WTC11 (cell line): Measurements from ENCODE around the gene PTBP2. TPM values are rescaled to one million over a fixed set of nuclear protein-coding genes. Genes with fewer than 3 reads are reported as not detected.
"Not testable (repeated sequence)": the region's sequence is repeated elsewhere in the genome, so short reads cannot be mapped to it uniquely, and the experiment has no call there.

Source experiments
- ATAC-seq: fragments of 200-7000 bp; cut with Tn5 transposase; 2 replicates; pipeline ENCODE4 v1.10.0; 2021; ENCODE audit warnings: mild to moderate bottlenecking, moderate library complexity
- CTCF ChIA-PET: fragments of 300-600 bp; sonication (Branson Sonifier 250); formaldehyde crosslinking; loops from one replicate; lab custom pipeline; 2021; ENCODE audit warnings: antibody characterized with exemption; lab: Charles Lee
- POLR2A ChIA-PET: fragments of 350-600 bp; sonication (Branson Sonifier 250); formaldehyde crosslinking; loops from one replicate; lab custom pipeline; 2021; ENCODE audit warnings: antibody characterized with exemption; lab: Charles Lee
- DNase-seq: peaks from one replicate; pipeline ENCODE4 v3.0.0; 2021; ENCODE audit warnings: low spot score
- H3K27ac Mint-ChIP-seq: 2 replicates; pipeline ENCODE4 v1.8.0; 2021; ENCODE audit warnings: mixed read lengths
- H3K27me3 Mint-ChIP-seq: 2 replicates; pipeline ENCODE4 v1.8.0; 2021; ENCODE audit warnings: low read depth, mild to moderate bottlenecking, moderate library complexity, mixed read lengths
- H3K36me3 Mint-ChIP-seq: 2 replicates; pipeline ENCODE4 v1.8.0; 2021; ENCODE audit warnings: mixed read lengths
- H3K4me1 Mint-ChIP-seq: 2 replicates; pipeline ENCODE4 v1.8.0; 2022; ENCODE audit warnings: mixed read lengths
- H3K4me3 Mint-ChIP-seq: 2 replicates; pipeline ENCODE4 v1.8.0; 2021; ENCODE audit warnings: mild to moderate bottlenecking, moderate library complexity, mixed read lengths
- H3K9me3 Mint-ChIP-seq: 2 replicates; pipeline ENCODE4 v1.8.0; 2021; ENCODE audit warnings: mixed read lengths
- ATF2 ChIP-seq: sonication (generic); formaldehyde crosslinking; IDR thresholded peaks from 2 replicates; pipeline ENCODE4 v1.8.1; 2022; ENCODE audit warnings: low read depth, missing genetic modification reagents, borderline replicate concordance
- CDX4 ChIP-seq: fragments of 250-450 bp; sonication (Bioruptor Pico); IDR thresholded peaks from 2 replicates; pipeline ENCODE4 v1.9.0; 2021; ENCODE audit warnings: moderate library complexity, mild to moderate bottlenecking, inconsistent platforms, borderline replicate concordance
- CTCF ChIP-seq: fragments of 200-600 bp; IDR thresholded peaks from 2 replicates; pipeline ENCODE4 v1.8.0; 2022; ENCODE audit warnings: antibody characterized with exemption
- ESRRA ChIP-seq: sonication (generic); formaldehyde crosslinking; IDR thresholded peaks from 2 replicates; pipeline ENCODE4 v1.8.1; 2022; ENCODE audit warnings: mild to moderate bottlenecking, missing genetic modification reagents, borderline replicate concordance
- FOXK1 ChIP-seq: sonication (generic); formaldehyde crosslinking; IDR thresholded peaks from 2 replicates; pipeline ENCODE4 v1.8.0; 2022; ENCODE audit warnings: mild to moderate bottlenecking, moderate library complexity, missing genetic modification reagents
- FOXP1 ChIP-seq: sonication (generic); formaldehyde crosslinking; IDR thresholded peaks from 2 replicates; pipeline ENCODE4 v1.8.0; 2022; ENCODE audit warnings: missing genetic modification reagents, mild to moderate bottlenecking, moderate library complexity, borderline replicate concordance
- HMGA2 ChIP-seq: fragments of 250-450 bp; sonication (Bioruptor Pico); IDR thresholded peaks from 2 replicates; pipeline ENCODE4 v1.4.0; 2021; ENCODE audit warnings: mild to moderate bottlenecking, moderate library complexity
- HMGXB4 ChIP-seq: sonication (generic); formaldehyde crosslinking; IDR thresholded peaks from 2 replicates; pipeline ENCODE4 v1.8.1; 2023; ENCODE audit warnings: mild to moderate bottlenecking, moderate library complexity, missing genetic modification reagents
- JAZF1 ChIP-seq: fragments of 250-450 bp; sonication (Bioruptor Pico); IDR thresholded peaks from 2 replicates; pipeline ENCODE4 v1.9.0; 2021; ENCODE audit warnings: moderate library complexity, mild to moderate bottlenecking, inconsistent platforms
- KAT7 ChIP-seq: sonication (generic); formaldehyde crosslinking; IDR thresholded peaks from 2 replicates; pipeline ENCODE4 v1.8.1; 2023; ENCODE audit warnings: missing genetic modification reagents, mild to moderate bottlenecking, borderline replicate concordance
- MAX ChIP-seq: sonication (generic); formaldehyde crosslinking; IDR thresholded peaks from 2 replicates; pipeline ENCODE4 v1.8.0; 2022; ENCODE audit warnings: mild to moderate bottlenecking, missing genetic modification reagents
- MLX ChIP-seq: sonication (generic); formaldehyde crosslinking; IDR thresholded peaks from 2 replicates; pipeline ENCODE4 v1.8.1; 2023; ENCODE audit warnings: mild to moderate bottlenecking, missing genetic modification reagents, moderate library complexity
- MXD4 ChIP-seq: fragments of 250-450 bp; sonication (Bioruptor Pico); IDR thresholded peaks from 2 replicates; pipeline ENCODE4 v1.8.0; 2021; ENCODE audit warnings: mild to moderate bottlenecking, moderate library complexity, borderline replicate concordance
- NFATC4 ChIP-seq: fragments of 250-450 bp; sonication (Bioruptor Pico); IDR thresholded peaks from 2 replicates; pipeline ENCODE4 v1.9.0; 2021; ENCODE audit warnings: mild to moderate bottlenecking
- NFE2L1 ChIP-seq: sonication (generic); formaldehyde crosslinking; IDR thresholded peaks from 2 replicates; pipeline ENCODE4 v1.8.1; 2023; ENCODE audit warnings: missing genetic modification reagents
- SMAD3 ChIP-seq: sonication (generic); formaldehyde crosslinking; IDR thresholded peaks from 2 replicates; pipeline ENCODE4 v1.8.0; 2022; ENCODE audit warnings: missing genetic modification reagents, mild to moderate bottlenecking, borderline replicate concordance
- SMAD4 ChIP-seq: sonication (generic); formaldehyde crosslinking; IDR thresholded peaks from 2 replicates; pipeline ENCODE4 v1.8.0; 2022; ENCODE audit warnings: mild to moderate bottlenecking, missing genetic modification reagents
- TP53 ChIP-seq: sonication (generic); formaldehyde crosslinking; IDR thresholded peaks from 2 replicates; pipeline ENCODE4 v1.8.1; 2023; ENCODE audit warnings: mild to moderate bottlenecking, missing genetic modification reagents
- USF2 ChIP-seq: sonication (generic); formaldehyde crosslinking; IDR thresholded peaks from 2 replicates; pipeline ENCODE4 v1.8.1; 2023; ENCODE audit warnings: mild to moderate bottlenecking, missing genetic modification reagents, moderate library complexity
- ZBTB21 ChIP-seq: sonication (generic); formaldehyde crosslinking; IDR thresholded peaks from 2 replicates; pipeline ENCODE4 v1.8.1; 2023; ENCODE audit warnings: mild to moderate bottlenecking, missing genetic modification reagents, borderline replicate concordance
- ZNF263 ChIP-seq: sonication (generic); formaldehyde crosslinking; IDR thresholded peaks from 2 replicates; pipeline ENCODE4 v1.8.1; 2022; ENCODE audit warnings: low read depth, mild to moderate bottlenecking, moderate library complexity, missing genetic modification reagents
- ZNF317 ChIP-seq: sonication (generic); formaldehyde crosslinking; IDR thresholded peaks from 2 replicates; pipeline ENCODE4 v1.8.1; 2023; ENCODE audit warnings: low read depth, mild to moderate bottlenecking, moderate library complexity, missing genetic modification reagents, borderline replicate concordance
- ZNF423 ChIP-seq: fragments of 250-450 bp; sonication (Bioruptor Pico); IDR thresholded peaks from 2 replicates; pipeline ENCODE4 v2.1.2; 2022; ENCODE audit warnings: mild to moderate bottlenecking, moderate library complexity
- ZSCAN18 ChIP-seq: fragments of 250-450 bp; sonication (Bioruptor Pico); IDR thresholded peaks from 2 replicates; pipeline ENCODE4 v2.1.2; 2022; ENCODE audit warnings: mild to moderate bottlenecking, moderate library complexity
- total RNA-seq: library from RNA; stranded (reverse); gene quantifications from 3 replicates; pipeline ENCODE4 v1.2.3, GENCODE V29; 2021

PTBP2 gene
- total RNA-seq, 1 experiment from 2014 or later = 50.0 TPM

GRCh38 chr1:96792220-96792619 lies 70.6 kb downstream of the PTBP2 start (continued):
- no peak for TF ChIP-seq HMGXB4
- no peak for TF ChIP-seq MXD4
- no peak for TF ChIP-seq NFATC4
- TF ChIP-seq NFE2L1 (CRISPR knock-in tag) = no peak
- no peak for TF ChIP-seq ZNF423 (CRISPR knock-in tag)
- no peak for TF ChIP-seq ESRRA (CRISPR knock-in tag)
- TF ChIP-seq FOXK1 (CRISPR knock-in tag) = no peak
- no peak for TF ChIP-seq KAT7 (CRISPR knock-in tag)
- TF ChIP-seq CDX4 (CRISPR knock-in tag) = no peak
- TF ChIP-seq USF2 (CRISPR knock-in tag) = no peak
- no peak for TF ChIP-seq ZBTB21
- TF ChIP-seq ZNF263 (CRISPR knock-in tag) = no peak
- no peak for TF ChIP-seq TP53
- no peak for TF ChIP-seq SMAD3 (CRISPR knock-in tag)
- no peak for TF ChIP-seq SMAD4 (CRISPR knock-in tag)

- H3K36me3 Mint-ChIP-seq = peaks cover 19% of the 10 kb centered on the region
- POLR2A ChIA-PET = interaction anchor here (0.6 kb wide), 1 partner anchor 504 kb away, joined by 3 read pairs; no protein-coding TSS in a partner anchor
- H3K4me1 Mint-ChIP-seq = peaks cover 45% of the 10 kb centered on the region
- H3K9me3 Mint-ChIP-seq, DNase-seq, H3K27ac Mint-ChIP-seq, CTCF ChIA-PET, H3K27me3 Mint-ChIP-seq, ATAC-seq, H3K4me3 Mint-ChIP-seq: not testable (repeated sequence)
Observed at GRCh38 chr1:96801696-96802095, 80.1 kb downstream of the PTBP2 start.

GRCh38 chr1:96804648-96805047 lies 83.1 kb downstream of the PTBP2 start:
- POLR2A ChIA-PET = no interaction called here
- CTCF ChIA-PET = no interaction called here
- Mint-ChIP-seq H3K4me3 (no peak overlapping the region), H3K4me1 (peaks cover 56% of the 10 kb centered on the region), H3K27ac (no peak overlapping the region), H3K36me3 (peaks cover 18% of the 10 kb centered on the region), H3K9me3 (no peaks in the 10 kb centered on the region), H3K27me3 (no peaks in the 10 kb centered on the region)
- no peak for DNase-seq
- peak; percentile 57; the same call in 1 of the 2 replicates for ATAC-seq
- TF ChIP-seq JAZF1 = no peak
- no peak for TF ChIP-seq ATF2 (CRISPR knock-in tag)
- no peak for TF ChIP-seq HMGA2
- no peak for TF ChIP-seq FOXP1 (CRISPR knock-in tag)
- no peak for TF ChIP-seq MLX (CRISPR knock-in tag)
- TF ChIP-seq CTCF = no peak
- no peak for TF ChIP-seq CDX4 (CRISPR knock-in tag)
- no peak for TF ChIP-seq ZSCAN18 (CRISPR knock-in tag)
- no peak for TF ChIP-seq MAX (CRISPR knock-in tag)
- no peak for TF ChIP-seq ZNF317 (CRISPR knock-in tag)
